Lower leg skin (tissue), 3 donors: ENCODE data around the gene INHBE.

ENCODE experiments used
- CTCF ChIP-seq, 3 donors: fragments of 450-650 bp; IDR thresholded peaks; one replicate each; pipeline ENCODE4 v1.5.1; 2016; ENCODE audit warnings: antibody characterized with exemption in 3 of 3, mild to moderate bottlenecking in 3 of 3, moderate library complexity in 2 of 3
- POLR2A ChIP-seq, 2 donors: fragments of 450-650 bp; IDR thresholded peaks; one replicate each; pipeline ENCODE4 v1.6.1; 2016 to 2017; ENCODE audit warnings: antibody characterized with exemption in 2 of 2, mild to moderate bottlenecking in 1 of 2, moderate library complexity in 1 of 2

- TF ChIP-seq CTCF (IDR thresholded peaks at IDR 0.05) (no peak), POLR2A (IDR thresholded peaks at IDR 0.05) (no peak)
These were observed 10.1 kb downstream of the INHBE start for GRCh38 chr12:57465030-57465746.
